DMS114 treated with DMSO at 0.1 percent for 48 hours (cell line): ENCODE measurements around the gene USP17L26.
"Not testable (repeated sequence)": the region's sequence is repeated elsewhere in the genome, so short reads cannot be mapped to it uniquely, and the experiment has no call there.

Experiments used
- DNase-seq: peaks from one replicate; lab custom pipeline; 2025; ENCODE audit not compliant: unreplicated experiment; lab: John Stamatoyannopoulos, UW

USP17L26 gene

DNA sequence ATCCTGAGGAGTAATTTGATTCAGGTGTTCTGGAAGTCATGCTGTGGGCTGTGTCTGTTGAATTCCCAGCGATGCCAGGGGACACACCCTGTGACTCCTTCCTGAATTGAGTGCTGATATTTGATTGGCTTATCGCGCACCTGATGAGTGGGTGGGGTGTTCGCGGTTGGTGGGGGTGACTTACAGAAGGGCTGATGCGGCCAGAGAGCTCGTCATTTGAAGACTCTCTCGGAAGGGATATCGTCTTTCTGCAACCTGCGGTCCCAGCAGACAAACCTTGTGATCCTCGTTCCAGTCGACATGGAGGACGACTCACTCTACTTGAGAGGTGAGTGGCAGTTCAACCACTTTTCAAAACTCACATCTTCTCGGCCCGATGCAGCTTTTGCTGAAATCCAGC lies at the start of gene USP17L26:
TSS of gene USP17L26 (plus strand) at position 301 of the 400 bp plus-strand sequence. CDS start at position 301, 0 bp downstream.
- DNase-seq, result not testable (repeated sequence)

- DNase-seq, result not testable (repeated sequence)
These were observed 10.3 kb upstream of the USP17L26 start for GRCh38 chr4:9324191-9324590.

GRCh38 chr4:9324865-9325264 lies 9.6 kb upstream of the USP17L26 start, which contains the start of gene USP17L24:
TSS of gene USP17L24 (plus strand) at chr4:9325165. CDS start at chr4:9325165, 0 bp downstream.
- DNase-seq, result not testable (repeated sequence)

DNA sequence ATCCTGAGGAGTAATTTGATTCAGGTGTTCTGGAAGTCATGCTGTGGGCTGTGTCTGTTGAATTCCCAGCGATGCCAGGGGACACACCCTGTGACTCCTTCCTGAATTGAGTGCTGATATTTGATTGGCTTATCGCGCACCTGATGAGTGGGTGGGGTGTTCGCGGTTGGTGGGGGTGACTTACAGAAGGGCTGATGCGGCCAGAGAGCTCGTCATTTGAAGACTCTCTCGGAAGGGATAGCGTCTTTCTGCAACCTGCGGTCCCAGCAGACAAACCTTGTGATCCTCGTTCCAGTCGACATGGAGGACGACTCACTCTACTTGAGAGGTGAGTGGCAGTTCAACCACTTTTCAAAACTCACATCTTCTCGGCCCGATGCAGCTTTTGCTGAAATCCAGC lies 4.8 kb upstream of the USP17L26 start, which contains the start of gene USP17L25:
TSS of gene USP17L25 (plus strand) at position 301 of the 400 bp plus-strand sequence. CDS start at position 301, 0 bp downstream.
- DNase-seq, result not testable (repeated sequence)

GRCh38 chr4:9339103-9339502 lies 4.6 kb downstream of the USP17L26 start, which contains the start of gene USP17L5:
TSS of gene USP17L5 (plus strand) at chr4:9339403. CDS start at chr4:9339403, 0 bp downstream.
- not testable (repeated sequence) for DNase-seq

GRCh38 chr4:9343848-9344247 lies 9.4 kb downstream of the USP17L26 start, which contains the start of gene USP17L27:
TSS of gene USP17L27 (plus strand) at chr4:9344148. CDS start at chr4:9344148, 0 bp downstream.
- DNase-seq, result not testable (repeated sequence)

GRCh38 chr4:9348593-9348992 lies 14.1 kb downstream of the USP17L26 start, which contains the start of gene USP17L28:
TSS of gene USP17L28 (plus strand) at chr4:9348893. CDS start at chr4:9348893, 0 bp downstream.
- DNase-seq, result not testable (repeated sequence)

DNA sequence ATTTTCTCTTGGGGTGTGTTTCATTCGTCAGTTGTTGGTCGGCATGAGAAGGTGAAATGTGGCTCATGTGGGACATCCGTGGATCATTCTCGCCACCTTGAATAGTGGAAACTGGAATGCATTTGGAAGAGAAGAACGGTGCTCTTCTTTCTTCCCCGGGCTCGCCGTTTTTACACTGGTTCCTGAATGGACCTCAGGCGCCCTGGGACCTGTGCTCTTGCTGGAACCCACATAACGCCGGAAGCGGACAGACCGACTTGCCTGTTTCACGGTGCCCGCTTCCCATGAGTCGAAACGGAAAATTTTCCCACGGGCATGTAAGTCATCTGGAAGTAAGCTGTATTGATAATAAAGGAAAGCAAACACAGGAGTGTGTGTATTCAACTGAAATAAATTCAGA lies 16.4 kb downstream of the USP17L26 start:
- not testable (repeated sequence) for DNase-seq

- not testable (repeated sequence) for DNase-seq
These were observed 18.9 kb downstream of the USP17L26 start, which contains the start of gene USP17L29 for GRCh38 chr4:9353338-9353737. TSS of gene USP17L29 (plus strand) at chr4:9353638. CDS start at chr4:9353638, 0 bp downstream.

DNA sequence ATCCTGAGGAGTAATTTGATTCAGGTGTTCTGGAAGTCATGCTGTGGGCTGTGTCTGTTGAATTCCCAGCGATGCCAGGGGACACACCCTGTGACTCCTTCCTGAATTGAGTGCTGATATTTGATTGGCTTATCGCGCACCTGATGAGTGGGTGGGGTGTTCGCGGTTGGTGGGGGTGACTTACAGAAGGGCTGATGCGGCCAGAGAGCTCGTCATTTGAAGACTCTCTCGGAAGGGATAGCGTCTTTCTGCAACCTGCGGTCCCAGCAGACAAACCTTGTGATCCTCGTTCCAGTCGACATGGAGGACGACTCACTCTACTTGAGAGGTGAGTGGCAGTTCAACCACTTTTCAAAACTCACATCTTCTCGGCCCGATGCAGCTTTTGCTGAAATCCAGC lies 28.4 kb downstream of the USP17L26 start, which contains the start of gene USP17L30:
TSS of gene USP17L30 (plus strand) at position 301 of the 400 bp plus-strand sequence. CDS start at position 301, 0 bp downstream.
- not testable (repeated sequence) for DNase-seq

DNA sequence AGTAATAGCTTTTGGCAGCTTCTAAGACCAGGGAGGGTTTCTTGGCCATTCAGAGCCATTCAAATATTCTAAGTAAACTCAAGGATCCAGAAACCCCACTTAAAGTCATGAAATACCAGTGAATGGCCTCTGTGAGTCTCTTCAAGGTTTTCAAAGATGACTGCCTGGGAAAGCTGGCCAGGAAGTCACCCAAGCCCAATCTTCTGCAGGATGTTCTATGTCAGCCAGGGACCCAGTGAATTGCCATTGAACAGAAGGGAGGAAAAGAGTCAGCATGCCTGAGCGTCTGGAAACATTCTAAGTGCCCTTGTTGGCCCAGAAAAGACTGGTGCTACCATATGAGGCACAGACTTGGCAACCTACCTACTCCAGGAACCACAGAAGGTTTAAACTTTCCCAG lies 45.4 kb downstream of the USP17L26 start:
- not testable (repeated sequence) for DNase-seq

DNA sequence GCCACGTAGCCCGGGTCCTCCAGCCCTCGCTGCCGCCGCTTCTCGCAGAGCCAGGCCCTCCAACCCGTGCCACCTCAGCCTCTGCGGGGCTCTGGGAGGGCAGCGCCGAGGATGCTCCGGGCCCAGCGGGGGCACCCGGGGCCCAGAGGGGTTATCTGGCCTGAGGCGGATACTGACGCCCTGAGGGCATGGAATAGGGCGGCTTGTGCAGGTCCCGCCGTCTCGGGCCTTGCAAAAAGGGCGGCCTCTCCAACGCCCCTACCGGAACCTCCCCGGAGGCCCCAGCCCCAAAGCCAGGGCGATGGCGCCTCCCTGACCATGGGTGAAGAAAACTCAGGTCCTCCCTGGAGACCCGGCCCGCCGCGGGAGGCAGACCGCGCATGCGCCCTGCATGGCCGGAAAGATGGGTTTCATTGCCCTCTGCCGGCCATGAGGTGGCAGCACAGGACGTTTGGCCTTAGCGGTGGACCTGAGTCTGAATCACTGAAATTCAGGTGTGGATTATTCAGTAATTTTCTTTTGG lies 46.6 kb downstream of the USP17L26 start:
- DNase-seq, result not testable (repeated sequence)

- no peak for DNase-seq
These were observed 49.7 kb downstream of the USP17L26 start for GRCh38 chr4:9384126-9384525.
